ENCODE measurements around the gene PLEKHD1. TPM values are rescaled to one million over a fixed set of nuclear protein-coding genes. Genes with fewer than 3 reads are reported as not detected.

PLEKHD1 gene
- total RNA-seq, 1 experiment from 2014 or later: 1.0 TPM

DNA sequence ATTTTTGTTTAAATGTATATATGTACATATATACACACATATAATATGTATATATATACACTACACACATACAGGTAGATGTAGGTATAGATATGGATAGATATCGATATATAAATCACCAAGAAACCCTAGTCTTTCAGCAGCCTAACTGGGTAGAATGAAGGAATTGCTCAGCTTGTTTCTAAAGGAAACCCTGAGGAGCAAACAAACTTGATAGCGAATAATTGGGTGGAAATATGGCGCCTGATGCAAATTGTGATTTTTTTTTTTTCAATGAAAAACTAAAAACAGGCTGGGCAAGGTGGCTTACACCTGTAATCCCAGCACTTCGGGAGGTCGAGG lies 90.4 kb downstream of the PLEKHD1 start (continued):
- TF ChIP-seq, protein P1, sequence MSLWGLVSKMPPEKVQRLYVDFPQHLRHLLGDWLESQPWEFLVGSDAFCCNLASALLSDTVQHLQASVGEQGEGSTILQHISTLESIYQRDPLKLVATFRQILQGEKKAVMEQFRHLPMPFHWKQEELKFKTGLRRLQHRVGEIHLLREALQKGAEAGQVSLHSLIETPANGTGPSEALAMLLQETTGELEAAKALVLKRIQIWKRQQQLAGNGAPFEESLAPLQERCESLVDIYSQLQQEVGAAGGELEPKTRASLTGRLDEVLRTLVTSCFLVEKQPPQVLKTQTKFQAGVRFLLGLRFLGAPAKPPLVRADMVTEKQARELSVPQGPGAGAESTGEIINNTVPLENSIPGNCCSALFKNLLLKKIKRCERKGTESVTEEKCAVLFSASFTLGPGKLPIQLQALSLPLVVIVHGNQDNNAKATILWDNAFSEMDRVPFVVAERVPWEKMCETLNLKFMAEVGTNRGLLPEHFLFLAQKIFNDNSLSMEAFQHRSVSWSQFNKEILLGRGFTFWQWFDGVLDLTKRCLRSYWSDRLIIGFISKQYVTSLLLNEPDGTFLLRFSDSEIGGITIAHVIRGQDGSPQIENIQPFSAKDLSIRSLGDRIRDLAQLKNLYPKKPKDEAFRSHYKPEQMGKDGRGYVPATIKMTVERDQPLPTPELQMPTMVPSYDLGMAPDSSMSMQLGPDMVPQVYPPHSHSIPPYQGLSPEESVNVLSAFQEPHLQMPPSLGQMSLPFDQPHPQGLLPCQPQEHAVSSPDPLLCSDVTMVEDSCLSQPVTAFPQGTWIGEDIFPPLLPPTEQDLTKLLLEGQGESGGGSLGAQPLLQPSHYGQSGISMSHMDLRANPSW (CRISPR knock-in tag; conservative IDR thresholded peaks at IDR 0.05; ENCODE audit: low read depth): no peak
- TF ChIP-seq MXD4 (CRISPR knock-in tag; IDR thresholded peaks at IDR 0.05; ENCODE audit: borderline replicate concordance) (no peak), SMAD4 (CRISPR knock-in tag; IDR thresholded peaks at IDR 0.05) (no peak), CREB1 (CRISPR knock-in tag; IDR thresholded peaks at IDR 0.05) (no peak), RELA (CRISPR knock-in tag; IDR thresholded peaks at IDR 0.05; ENCODE audit: borderline replicate concordance) (no peak)
- TF ChIP-seq, protein P2, sequence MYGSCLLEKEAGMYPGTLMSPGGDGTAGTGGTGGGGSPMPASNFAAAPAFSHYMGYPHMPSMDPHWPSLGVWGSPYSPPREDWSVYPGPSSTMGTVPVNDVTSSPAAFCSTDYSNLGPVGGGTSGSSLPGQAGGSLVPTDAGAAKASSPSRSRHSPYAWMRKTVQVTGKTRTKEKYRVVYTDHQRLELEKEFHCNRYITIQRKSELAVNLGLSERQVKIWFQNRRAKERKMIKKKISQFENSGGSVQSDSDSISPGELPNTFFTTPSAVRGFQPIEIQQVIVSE (CRISPR knock-in tag; IDR thresholded peaks at IDR 0.05; ENCODE audit: borderline replicate concordance): no peak

DNA sequence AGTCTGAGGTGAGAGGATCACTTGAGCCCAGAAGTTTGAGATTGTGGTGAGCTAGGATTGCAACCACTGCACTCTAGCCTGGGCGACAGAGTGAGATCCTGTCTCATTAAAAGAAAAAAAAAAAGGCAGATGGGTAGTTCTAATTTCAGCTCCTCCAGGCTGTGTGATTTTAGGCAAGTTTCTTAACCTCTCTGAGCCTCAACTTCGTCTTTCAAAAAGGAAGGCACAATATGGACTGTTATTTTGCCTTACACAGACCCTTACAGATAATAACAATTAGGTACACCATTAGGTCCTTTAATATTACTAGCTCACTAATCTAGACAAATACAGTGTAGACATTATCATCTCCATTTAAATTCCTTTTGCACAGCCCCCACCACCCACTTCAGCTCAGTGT lies 94.9 kb downstream of the PLEKHD1 start:
- CTCF ChIA-PET: interaction anchor here (0.6 to 1.9 kb wide), 35 partner anchors 8 to 518 kb away, joined by 3 to 17 read pairs (median 4); partner anchors contain the start of gene SRSF5
- Mint-ChIP-seq H3K4me3 (no peak overlapping the region), H3K27me3 (ENCODE audit: low read depth) (peaks cover 20% of the 10 kb centered on the region), H3K4me1 (peaks cover 11% of the 10 kb centered on the region), H3K36me3 (no peaks in the 10 kb centered on the region), H3K27ac (no peak overlapping the region), H3K9me3 (no peaks in the 10 kb centered on the region)
- POLR2A ChIA-PET: interaction anchor here (1.2 to 1.5 kb wide), 2 partner anchors 8 to 138 kb away, joined by 3 to 4 read pairs; no protein-coding TSS in a partner anchor
- ATAC-seq: no peak
- DNase-seq (ENCODE audit: low spot score): no peak
- TF ChIP-seq, protein P3, sequence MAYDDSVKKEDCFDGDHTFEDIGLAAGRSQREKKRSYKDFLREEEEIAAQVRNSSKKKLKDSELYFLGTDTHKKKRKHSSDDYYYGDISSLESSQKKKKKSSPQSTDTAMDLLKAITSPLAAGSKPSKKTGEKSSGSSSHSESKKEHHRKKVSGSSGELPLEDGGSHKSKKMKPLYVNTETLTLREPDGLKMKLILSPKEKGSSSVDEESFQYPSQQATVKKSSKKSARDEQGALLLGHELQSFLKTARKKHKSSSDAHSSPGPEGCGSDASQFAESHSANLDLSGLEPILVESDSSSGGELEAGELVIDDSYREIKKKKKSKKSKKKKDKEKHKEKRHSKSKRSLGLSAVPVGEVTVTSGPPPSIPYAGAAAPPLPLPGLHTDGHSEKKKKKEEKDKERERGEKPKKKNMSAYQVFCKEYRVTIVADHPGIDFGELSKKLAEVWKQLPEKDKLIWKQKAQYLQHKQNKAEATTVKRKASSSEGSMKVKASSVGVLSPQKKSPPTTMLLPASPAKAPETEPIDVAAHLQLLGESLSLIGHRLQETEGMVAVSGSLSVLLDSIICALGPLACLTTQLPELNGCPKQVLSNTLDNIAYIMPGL (CRISPR knock-in tag; IDR thresholded peaks at IDR 0.05): no peak
- no peak for TF ChIP-seq ZNF423 (CRISPR knock-in tag; IDR thresholded peaks at IDR 0.05)
- TF ChIP-seq ELF4 (CRISPR knock-in tag; IDR thresholded peaks at IDR 0.05; ENCODE audit: low read depth): no peak
- TF ChIP-seq, protein P4, sequence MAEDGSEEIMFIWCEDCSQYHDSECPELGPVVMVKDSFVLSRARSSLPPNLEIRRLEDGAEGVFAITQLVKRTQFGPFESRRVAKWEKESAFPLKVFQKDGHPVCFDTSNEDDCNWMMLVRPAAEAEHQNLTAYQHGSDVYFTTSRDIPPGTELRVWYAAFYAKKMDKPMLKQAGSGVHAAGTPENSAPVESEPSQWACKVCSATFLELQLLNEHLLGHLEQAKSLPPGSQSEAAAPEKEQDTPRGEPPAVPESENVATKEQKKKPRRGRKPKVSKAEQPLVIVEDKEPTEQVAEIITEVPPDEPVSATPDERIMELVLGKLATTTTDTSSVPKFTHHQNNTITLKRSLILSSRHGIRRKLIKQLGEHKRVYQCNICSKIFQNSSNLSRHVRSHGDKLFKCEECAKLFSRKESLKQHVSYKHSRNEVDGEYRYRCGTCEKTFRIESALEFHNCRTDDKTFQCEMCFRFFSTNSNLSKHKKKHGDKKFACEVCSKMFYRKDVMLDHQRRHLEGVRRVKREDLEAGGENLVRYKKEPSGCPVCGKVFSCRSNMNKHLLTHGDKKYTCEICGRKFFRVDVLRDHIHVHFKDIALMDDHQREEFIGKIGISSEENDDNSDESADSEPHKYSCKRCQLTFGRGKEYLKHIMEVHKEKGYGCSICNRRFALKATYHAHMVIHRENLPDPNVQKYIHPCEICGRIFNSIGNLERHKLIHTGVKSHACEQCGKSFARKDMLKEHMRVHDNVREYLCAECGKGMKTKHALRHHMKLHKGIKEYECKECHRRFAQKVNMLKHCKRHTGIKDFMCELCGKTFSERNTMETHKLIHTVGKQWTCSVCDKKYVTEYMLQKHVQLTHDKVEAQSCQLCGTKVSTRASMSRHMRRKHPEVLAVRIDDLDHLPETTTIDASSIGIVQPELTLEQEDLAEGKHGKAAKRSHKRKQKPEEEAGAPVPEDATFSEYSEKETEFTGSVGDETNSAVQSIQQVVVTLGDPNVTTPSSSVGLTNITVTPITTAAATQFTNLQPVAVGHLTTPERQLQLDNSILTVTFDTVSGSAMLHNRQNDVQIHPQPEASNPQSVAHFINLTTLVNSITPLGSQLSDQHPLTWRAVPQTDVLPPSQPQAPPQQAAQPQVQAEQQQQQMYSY (CRISPR knock-in tag; IDR thresholded peaks at IDR 0.05): no peak
- TF ChIP-seq ZNF232 (CRISPR knock-in tag; IDR thresholded peaks at IDR 0.05): no peak
- no peak for TF ChIP-seq TEAD1 (CRISPR knock-in tag; IDR thresholded peaks at IDR 0.05)
- no peak for TF ChIP-seq SOX15 (CRISPR knock-in tag; IDR thresholded peaks at IDR 0.05)
- TF ChIP-seq, protein P5, sequence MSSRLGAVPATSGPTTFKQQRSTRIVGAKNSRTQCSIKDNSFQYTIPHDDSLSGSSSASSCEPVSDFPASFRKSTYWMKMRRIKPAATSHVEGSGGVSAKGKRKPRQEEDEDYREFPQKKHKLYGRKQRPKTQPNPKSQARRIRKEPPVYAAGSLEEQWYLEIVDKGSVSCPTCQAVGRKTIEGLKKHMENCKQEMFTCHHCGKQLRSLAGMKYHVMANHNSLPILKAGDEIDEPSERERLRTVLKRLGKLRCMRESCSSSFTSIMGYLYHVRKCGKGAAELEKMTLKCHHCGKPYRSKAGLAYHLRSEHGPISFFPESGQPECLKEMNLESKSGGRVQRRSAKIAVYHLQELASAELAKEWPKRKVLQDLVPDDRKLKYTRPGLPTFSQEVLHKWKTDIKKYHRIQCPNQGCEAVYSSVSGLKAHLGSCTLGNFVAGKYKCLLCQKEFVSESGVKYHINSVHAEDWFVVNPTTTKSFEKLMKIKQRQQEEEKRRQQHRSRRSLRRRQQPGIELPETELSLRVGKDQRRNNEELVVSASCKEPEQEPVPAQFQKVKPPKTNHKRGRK (CRISPR knock-in tag; IDR thresholded peaks at IDR 0.05; ENCODE audit: borderline replicate concordance): no peak
- TF ChIP-seq, protein P6, sequence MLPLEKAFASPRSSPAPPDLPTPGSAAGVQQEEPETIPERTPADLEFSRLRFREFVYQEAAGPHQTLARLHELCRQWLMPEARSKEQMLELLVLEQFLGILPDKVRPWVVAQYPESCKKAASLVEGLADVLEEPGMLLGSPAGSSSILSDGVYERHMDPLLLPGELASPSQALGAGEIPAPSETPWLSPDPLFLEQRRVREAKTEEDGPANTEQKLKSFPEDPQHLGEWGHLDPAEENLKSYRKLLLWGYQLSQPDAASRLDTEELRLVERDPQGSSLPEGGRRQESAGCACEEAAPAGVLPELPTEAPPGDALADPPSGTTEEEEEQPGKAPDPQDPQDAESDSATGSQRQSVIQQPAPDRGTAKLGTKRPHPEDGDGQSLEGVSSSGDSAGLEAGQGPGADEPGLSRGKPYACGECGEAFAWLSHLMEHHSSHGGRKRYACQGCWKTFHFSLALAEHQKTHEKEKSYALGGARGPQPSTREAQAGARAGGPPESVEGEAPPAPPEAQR (CRISPR knock-in tag; IDR thresholded peaks at IDR 0.05): no peak
- TF ChIP-seq, protein P7, sequence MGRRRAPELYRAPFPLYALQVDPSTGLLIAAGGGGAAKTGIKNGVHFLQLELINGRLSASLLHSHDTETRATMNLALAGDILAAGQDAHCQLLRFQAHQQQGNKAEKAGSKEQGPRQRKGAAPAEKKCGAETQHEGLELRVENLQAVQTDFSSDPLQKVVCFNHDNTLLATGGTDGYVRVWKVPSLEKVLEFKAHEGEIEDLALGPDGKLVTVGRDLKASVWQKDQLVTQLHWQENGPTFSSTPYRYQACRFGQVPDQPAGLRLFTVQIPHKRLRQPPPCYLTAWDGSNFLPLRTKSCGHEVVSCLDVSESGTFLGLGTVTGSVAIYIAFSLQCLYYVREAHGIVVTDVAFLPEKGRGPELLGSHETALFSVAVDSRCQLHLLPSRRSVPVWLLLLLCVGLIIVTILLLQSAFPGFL (CRISPR knock-in tag; IDR thresholded peaks at IDR 0.05; ENCODE audit: borderline replicate concordance): no peak
- TF ChIP-seq OVOL2 (CRISPR knock-in tag; IDR thresholded peaks at IDR 0.05; ENCODE audit: borderline replicate concordance): no peak
- no peak for TF ChIP-seq GTF2I (CRISPR knock-in tag; conservative IDR thresholded peaks at IDR 0.05)
- no peak for TF ChIP-seq FOXK1 (CRISPR knock-in tag; IDR thresholded peaks at IDR 0.05)
